GM18907 (cell line): Measurements from ENCODE around the gene HCCS.

ENCODE experiments used
- ATAC-seq: cut with Tn5 transposase; IDR thresholded peaks from one replicate; pipeline ENCODE4 v1.9.1; 2021; ENCODE audit warnings: mild to moderate bottlenecking, moderate library complexity; ENCODE audit not compliant: unreplicated experiment

HCCS gene

GRCh38 chrX:11111037-11111851 lies at the start of gene HCCS:
Gene HCCS, plus strand, starts transcription at chrX:11111332. Its CDS starts 729 bp downstream, at chrX:11112061.
- ATAC-seq, result peak; percentile 92

DNA sequence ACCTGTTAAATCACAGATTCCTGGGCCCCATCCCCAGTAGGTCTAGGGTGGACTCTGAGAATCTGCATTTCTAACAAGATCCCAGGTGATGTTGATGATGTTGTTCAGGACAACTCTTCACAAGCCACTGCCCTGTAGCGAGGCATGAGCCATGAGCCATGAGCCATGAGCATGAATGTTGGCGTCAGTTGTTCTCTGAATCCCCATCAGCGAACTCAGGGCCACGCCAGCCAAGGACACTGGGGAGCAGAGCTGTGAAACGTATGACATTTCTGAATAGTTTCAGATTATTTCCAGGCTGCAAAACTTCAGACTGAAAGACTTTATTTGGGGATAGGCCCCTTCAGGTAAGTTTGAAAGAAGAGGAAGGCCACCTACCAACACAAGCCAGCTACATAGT lies 46.9 kb upstream of the HCCS start:
- ATAC-seq, result no peak

DNA sequence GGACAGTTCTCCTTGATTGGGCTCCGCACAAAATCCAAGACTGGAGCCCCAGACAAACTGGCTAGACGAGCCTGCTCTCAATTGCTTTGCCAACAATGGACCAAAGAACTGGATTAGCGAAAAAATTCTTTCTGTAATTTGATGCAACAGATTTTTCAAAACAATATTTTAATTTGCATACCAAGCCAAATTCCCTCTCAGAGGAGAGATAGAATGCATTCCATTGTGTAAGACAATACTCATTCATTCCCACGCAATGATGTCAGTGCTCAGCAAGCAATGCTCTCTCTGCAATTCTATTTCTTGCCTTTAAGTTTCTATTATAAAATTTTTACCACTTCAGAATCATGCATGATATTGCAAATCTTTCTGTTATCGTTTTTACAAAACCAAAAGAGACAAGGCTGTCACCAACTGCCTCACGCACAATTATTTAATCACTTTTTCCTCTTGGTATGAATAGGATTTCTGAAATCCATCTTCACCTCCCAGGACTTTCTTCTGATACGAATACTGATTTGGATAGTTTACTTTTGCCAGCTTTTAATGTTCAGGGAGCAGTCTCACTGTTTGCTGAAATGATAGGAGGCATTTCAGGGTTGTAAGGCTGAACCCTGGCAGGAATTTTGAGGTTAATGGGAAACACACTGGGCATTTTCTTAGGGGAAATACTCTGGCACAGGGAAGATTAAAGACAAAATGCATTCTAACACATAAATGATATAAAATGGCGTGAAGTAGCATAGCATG lies 46.1 kb upstream of the HCCS start:
- ATAC-seq, result no peak

DNA sequence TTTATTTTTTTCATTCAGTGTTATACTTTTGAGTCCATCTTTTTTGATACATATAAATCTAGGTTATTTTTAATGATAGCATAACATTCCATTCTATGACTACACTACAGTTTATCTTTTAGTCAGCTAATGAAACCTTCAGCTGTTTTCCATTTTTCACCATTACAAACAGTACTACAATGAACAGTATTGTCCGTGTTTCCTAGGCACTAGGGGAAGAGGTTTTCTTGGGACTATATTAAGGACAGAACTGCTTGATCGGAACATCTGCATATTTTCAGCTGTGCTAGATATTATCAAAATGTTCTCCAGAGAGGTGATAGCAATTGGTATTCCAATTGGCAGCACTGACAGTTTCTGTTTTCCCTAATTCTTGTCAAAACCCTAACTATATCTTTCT lies 44.3 kb upstream of the HCCS start:
- no peak for ATAC-seq

GRCh38 chrX:11073381-11073780 lies 37.8 kb upstream of the HCCS start:
- no peak for ATAC-seq

DNA sequence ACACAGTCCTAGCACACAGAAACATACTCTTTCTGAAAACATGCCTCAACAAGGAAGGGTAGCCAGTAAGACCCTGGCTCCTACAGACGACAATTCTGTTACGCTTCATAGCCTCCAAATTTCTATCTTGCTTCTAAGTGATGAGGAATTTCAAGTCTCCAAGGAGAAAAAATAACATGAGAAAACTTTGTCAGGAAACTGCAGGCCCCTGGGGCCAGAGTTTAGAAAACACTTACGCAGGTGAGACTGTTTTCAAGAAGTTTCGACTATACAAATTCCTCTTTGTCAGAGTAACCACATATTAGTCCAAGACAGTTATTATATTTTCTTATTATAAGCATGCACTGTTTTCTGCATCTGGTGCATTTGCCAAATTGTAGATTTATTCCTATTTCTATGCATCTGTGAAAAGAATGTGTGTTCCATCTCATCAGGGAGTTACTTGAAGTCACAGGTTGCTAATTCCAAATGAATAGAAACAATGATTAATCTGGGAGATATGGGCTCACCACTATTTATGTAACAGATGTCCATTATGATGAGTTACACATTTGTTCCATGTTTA lies 30.3 kb upstream of the HCCS start:
- ATAC-seq, result no peak

DNA sequence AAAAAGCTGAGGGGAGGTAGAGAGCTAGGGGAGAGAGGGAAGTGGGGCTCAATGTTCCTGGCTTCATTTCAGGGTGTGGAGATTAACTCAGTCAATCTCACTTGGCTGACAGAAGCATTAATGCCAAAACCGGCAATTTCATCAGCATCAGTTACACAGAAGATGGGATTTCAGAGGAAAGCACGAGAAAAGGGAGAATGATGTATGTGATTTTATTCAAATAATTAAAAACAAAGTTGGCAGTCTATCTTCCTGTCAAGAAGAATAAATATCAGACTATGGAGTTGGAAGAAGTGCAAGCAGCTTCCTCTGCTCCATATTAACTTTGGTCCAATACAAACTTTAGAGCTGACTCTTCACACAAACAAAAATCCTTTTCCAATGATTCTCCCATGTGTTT lies 29.6 kb upstream of the HCCS start:
- no peak for ATAC-seq

- ATAC-seq, result no peak
These were observed 25.8 kb upstream of the HCCS start for GRCh38 chrX:11085305-11085704.

DNA sequence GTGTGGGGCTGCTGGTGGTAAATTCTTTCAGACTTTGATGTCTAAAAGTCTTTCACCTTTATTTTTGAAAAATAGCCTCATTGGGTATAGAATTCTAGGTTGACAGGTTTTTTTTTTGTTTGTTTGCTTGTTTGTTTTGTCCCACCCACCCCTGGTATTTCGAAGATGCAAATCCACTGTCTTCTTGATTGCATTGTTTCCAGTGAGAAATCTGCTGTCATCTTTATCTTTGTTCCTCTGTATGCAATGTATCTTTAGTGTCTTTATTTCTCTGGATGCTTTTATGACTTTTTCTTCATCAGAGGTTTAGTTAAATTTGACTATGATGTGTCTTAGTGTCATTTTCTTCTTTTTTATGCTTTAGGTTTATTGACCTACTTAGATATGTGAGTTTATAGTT lies 21.3 kb upstream of the HCCS start:
- ATAC-seq, result no peak

- no peak for ATAC-seq
These were observed 13.2 kb upstream of the HCCS start for GRCh38 chrX:11097933-11098332.

GRCh38 chrX:11099465-11099864 lies 11.7 kb upstream of the HCCS start:
- ATAC-seq, result no peak

- no peak for ATAC-seq
These were observed 10.7 kb upstream of the HCCS start for GRCh38 chrX:11100281-11101035.

GRCh38 chrX:11103006-11103405 lies 8.1 kb upstream of the HCCS start:
- ATAC-seq, result no peak

- no peak for ATAC-seq
These were observed 7.4 kb upstream of the HCCS start for GRCh38 chrX:11103751-11104150.

- ATAC-seq, result no peak
These were observed 6.1 kb upstream of the HCCS start for GRCh38 chrX:11105080-11105479.

- no peak for ATAC-seq
These were observed 2.7 kb upstream of the HCCS start for GRCh38 chrX:11108253-11108941.

DNA sequence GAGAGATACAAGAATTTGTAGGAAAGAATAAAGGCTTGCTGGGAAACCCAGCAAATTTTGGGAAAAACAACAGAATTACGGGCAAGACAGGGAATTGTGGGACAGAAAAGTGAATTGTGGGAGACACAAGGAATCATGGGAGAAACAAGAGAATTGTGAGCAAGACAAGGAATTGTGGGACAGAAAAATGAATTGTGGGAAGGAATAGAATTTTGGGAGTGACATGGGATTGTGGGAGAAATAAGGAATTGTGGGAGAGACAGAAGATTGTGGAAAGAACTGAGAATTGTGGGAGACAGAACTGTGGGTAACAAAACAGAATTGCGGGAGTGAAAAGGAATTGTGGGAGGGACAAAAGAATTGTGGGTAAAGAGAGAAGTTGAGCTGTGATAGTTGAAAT lies 1.2 kb upstream of the HCCS start:
- no peak for ATAC-seq

GRCh38 chrX:11111947-11112346 lies 815 bp downstream of the HCCS start:
- no peak for ATAC-seq

- no peak for ATAC-seq
These were observed 2.6 kb downstream of the HCCS start for GRCh38 chrX:11113731-11114130.

DNA sequence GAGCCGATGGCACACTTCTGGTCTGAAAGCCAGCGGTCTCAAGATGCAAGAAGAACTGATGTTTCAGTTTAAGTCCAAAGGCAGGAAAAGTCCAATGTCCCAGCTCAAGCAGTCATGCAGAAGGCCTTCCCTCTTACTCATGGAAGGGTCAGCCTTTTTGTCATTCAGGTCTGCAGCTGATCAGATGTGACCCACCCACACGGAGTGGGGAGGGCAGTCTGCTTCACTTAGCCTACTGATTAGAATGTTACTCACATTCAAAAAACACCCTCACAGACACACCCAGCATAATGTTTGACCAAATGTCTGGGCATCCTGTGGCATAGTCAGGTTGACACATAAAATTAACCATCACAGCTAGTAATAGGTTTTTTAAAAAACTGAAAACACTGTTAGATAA lies 6.6 kb downstream of the HCCS start:
- no peak for ATAC-seq
